Stimulated activated naive CD8-positive, alpha-beta T cell treated with anti-CD3 and anti-CD28 coated beads, Interleukin-15, Interleukin-2, amounts not matched to agents 100 ng/mL and 50 ng/mL, for 24 hours (primary cell): ENCODE data around the gene DTL.
"Not testable (repeated sequence)": the region's sequence is repeated elsewhere in the genome, so short reads cannot be mapped to it uniquely, and the experiment has no call there.

ENCODE experiments used
- H3K27ac Mint-ChIP-seq: one replicate; pipeline ENCODE4 v1.8.0; 2021; ENCODE audit warnings: mild to moderate bottlenecking, mixed read lengths
- H3K27me3 Mint-ChIP-seq: one replicate; pipeline ENCODE4 v1.8.0; 2021; ENCODE audit warnings: mixed read lengths
- H3K36me3 Mint-ChIP-seq: one replicate; pipeline ENCODE4 v1.8.0; 2021; ENCODE audit warnings: low read depth, mixed read lengths
- H3K4me1 Mint-ChIP-seq: one replicate; pipeline ENCODE4 v1.8.0; 2021; ENCODE audit warnings: low read depth, mixed read lengths
- H3K4me3 Mint-ChIP-seq: one replicate; pipeline ENCODE4 v1.8.0; 2021; ENCODE audit warnings: mild to moderate bottlenecking, mixed read lengths
- H3K9me3 Mint-ChIP-seq: one replicate; pipeline ENCODE4 v1.8.0; 2021; ENCODE audit warnings: mixed read lengths

DTL gene

DNA sequence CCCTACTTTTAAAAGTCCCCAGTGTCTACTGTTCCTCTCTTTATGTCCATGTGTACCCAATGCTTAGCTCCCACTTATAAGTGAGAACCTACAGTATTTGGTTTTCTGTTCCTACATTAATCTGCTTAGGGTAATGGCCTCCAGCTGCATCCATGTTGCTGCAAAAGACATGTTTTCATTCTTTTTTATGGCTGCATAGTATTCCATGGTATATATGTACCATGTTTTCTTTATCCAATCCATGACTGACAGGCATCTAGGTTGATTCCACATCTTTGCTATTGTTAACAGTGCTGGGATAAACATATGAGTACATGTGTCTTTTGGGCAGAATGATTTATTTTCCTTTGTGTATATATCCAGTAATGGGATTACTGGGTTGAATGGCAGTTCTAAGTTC lies 12.6 kb upstream of the DTL start:
- not testable (repeated sequence) for H3K4me3 Mint-ChIP-seq, H3K27me3 Mint-ChIP-seq, H3K4me1 Mint-ChIP-seq, H3K27ac Mint-ChIP-seq, H3K9me3 Mint-ChIP-seq
- peaks cover 52% of the 10 kb centered on the region for H3K36me3 Mint-ChIP-seq

DNA sequence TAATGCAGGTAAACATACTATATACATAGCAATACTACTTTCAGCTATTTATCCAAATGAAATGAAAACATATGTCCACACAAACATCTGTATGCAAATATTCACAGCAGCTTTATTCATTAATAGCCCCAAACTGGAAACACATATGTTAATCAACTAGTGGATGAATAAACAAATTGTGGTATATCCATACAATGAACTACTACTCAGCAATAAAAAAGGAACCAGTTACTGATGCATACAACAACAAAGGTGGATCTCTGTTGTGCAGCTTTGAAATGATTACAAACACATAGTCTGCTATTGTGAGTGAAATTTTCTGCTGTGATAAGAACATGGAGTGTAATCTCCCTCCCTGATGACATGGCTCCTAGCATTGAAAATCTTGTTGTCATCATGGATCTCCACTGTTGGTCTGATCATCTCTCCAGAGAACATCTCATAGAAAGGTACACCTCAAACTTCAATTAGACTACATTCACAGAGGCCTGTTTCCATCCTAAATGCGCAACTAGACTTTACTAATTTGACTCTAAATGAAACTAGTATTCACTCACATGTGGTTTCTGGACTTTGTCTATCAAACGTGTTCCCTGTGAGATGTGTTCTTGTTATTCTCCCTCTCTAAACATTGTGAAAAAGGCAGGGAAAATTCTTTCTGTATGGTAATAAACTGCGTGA lies 10.9 kb upstream of the DTL start:
- H3K4me1 Mint-ChIP-seq, result peaks cover 10% of the 10 kb centered on the region

DNA sequence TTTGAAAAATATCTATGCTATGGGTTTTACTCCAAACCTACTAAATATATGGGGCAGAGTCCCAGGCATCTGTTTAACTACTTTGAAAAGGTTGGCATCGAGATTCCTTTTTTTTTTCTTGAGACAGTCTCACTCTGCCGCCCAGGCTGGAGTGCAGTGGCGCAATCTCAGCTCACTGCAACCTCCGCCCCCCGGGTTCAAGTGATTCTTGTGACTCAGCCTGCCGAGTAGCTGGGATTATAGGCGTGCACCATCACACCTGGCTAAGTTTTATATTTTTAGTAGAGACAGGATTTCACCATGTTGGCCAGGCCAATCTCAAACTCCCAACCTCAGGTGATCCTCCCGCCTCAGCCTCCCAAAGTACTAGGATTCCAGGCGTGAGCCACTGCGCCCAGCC lies 7.8 kb upstream of the DTL start:
- peaks cover 40% of the 10 kb centered on the region for H3K4me1 Mint-ChIP-seq
- not testable (repeated sequence) for H3K27me3 Mint-ChIP-seq, H3K27ac Mint-ChIP-seq, H3K9me3 Mint-ChIP-seq, H3K4me3 Mint-ChIP-seq
- H3K36me3 Mint-ChIP-seq, result peaks cover 39% of the 10 kb centered on the region

More for the DNA sequence above, 10.9 kb upstream of the DTL start:
- peaks cover 7% of the 10 kb centered on the region for H3K9me3 Mint-ChIP-seq
- no peak overlapping the region for H3K4me3 Mint-ChIP-seq
- H3K27me3 Mint-ChIP-seq, result no peaks in the 10 kb centered on the region
- H3K36me3 Mint-ChIP-seq, result peaks cover 47% of the 10 kb centered on the region
- no peak overlapping the region for H3K27ac Mint-ChIP-seq

DNA sequence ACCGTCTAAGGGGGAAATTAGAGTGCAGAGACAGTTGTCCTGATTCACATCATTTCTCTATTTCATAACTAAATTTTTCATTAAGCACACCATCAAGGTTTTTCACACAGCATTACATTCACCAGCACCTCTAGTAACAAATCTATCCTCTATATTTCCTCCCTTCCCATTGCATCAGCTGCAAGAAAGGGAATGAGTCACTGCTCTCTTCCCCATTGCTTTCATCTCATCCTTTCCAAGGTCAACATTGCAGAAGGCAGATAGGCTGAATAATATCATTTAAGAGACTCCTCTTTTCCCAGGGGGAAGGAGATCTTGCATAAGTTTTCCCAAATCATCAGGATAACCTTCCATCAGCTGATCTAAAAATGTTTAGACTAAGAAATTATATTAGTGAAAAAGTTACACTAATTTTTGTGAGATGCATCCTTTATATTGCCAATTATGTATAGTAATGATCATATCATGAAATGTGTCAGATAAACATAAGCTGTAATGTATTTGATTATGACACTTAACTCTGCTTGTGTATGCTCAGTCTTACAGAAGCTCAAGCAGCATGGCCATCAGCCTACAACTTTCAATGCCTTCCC lies 4.5 kb upstream of the DTL start:
- peaks cover 3% of the 10 kb centered on the region for H3K27me3 Mint-ChIP-seq
- H3K4me3 Mint-ChIP-seq, result peak overlapping the region; percentile 21
- peaks cover 60% of the 10 kb centered on the region for H3K4me1 Mint-ChIP-seq
- peaks cover 28% of the 10 kb centered on the region for H3K36me3 Mint-ChIP-seq
- H3K27ac Mint-ChIP-seq, result peak overlapping the region; percentile 85
- H3K9me3 Mint-ChIP-seq, result no peaks in the 10 kb centered on the region

DNA sequence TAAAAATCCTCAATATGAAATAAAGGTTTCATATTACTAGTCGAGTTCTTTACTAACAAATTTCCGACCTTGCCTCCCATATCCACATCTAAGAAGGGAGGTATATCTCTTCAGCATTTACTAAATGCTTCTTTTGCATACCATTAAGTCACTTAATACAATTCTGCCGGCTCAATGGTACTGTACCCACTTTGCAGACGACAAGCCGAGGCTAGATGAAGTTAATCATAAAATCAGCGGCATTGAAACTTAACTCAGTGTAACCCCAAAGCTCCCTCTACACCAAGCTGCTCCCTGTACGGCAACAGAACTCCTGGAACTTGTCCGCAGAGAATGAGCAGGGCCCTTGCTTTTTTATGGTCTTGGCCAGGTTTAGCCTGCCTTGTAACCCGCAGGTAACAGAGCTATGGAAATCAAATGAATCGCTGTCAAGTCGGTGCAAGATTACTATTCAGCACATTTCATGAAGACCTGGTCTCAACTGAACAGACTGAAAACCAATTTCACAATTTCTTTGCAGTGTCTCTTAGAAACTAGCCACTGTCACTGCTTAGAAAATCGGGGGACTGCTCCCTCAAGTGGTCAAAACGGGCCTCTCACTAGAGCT lies 929 bp upstream of the DTL start:
- Mint-ChIP-seq H3K4me3 (peak overlapping the region; percentile 99), H3K4me1 (peaks cover 80% of the 10 kb centered on the region), H3K27me3 (peaks cover 3% of the 10 kb centered on the region), H3K27ac (peak overlapping the region; percentile 100), H3K36me3 (peaks cover 46% of the 10 kb centered on the region), H3K9me3 (no peaks in the 10 kb centered on the region)

DNA sequence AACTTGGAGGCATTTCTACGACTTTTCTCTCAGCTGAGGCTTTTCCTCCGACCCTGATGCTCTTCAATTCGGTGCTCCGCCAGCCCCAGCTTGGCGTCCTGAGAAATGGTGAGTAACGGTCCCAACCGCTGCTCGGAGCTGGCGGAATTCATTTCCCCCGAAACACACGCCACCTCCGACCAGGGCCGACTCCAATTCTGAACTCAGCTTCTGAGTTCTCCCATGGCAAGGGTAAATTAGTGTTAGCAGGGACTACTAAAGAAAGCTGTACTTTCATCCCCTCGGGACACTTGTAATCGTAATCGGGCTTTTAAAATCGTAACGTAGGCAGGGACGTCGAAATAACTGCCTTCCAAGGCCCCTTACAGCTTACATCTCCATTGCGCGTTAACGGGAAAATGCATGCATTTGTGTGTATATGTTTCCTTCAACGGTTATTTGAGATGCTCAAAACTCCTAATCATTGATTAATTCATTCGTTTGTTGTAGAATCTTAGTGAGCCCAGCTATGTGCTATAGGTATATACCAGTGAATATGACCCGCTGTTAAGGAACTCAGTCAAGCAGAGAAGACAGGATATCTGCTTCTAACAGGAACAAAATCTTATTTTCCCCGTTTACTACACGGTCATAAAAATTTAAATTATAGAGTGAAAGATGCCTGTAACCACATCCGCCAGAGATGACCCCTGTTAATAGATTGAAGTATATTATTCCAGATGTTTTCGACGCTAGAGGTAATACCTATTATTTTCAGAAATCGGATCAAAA lies 472 bp downstream of the DTL start:
- Mint-ChIP-seq H3K27ac (peak overlapping the region; percentile 100), H3K36me3 (peaks cover 54% of the 10 kb centered on the region)

DNA sequence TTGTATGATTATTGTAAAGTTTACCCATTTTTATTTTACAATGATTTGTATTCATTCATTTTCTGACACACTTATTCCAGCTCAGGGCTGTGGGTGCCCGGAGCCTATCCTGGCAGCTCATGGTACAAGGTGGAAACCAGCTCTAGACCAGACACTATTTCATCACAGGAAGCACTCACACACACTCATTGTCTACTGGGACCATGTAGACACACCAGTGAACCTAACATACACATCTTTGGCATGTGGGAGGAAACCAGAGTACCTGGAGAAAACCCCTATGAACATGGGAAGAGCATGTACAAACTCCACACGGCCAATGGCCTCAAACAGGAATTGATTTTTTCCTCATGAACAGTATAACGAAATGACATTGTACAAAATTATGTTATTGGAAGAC lies 2.4 kb downstream of the DTL start:
- peaks cover 3% of the 10 kb centered on the region for H3K27me3 Mint-ChIP-seq
- H3K36me3 Mint-ChIP-seq, result peaks cover 62% of the 10 kb centered on the region
- H3K4me3 Mint-ChIP-seq, result peak overlapping the region; percentile 99
- no peaks in the 10 kb centered on the region for H3K9me3 Mint-ChIP-seq
- H3K27ac Mint-ChIP-seq, result no peak overlapping the region
- peaks cover 64% of the 10 kb centered on the region for H3K4me1 Mint-ChIP-seq

More for the DNA sequence above, 472 bp downstream of the DTL start:
- no peaks in the 10 kb centered on the region for H3K9me3 Mint-ChIP-seq
- peaks cover 78% of the 10 kb centered on the region for H3K4me1 Mint-ChIP-seq
- peaks cover 3% of the 10 kb centered on the region for H3K27me3 Mint-ChIP-seq
- H3K4me3 Mint-ChIP-seq, result peak overlapping the region; percentile 99

DNA sequence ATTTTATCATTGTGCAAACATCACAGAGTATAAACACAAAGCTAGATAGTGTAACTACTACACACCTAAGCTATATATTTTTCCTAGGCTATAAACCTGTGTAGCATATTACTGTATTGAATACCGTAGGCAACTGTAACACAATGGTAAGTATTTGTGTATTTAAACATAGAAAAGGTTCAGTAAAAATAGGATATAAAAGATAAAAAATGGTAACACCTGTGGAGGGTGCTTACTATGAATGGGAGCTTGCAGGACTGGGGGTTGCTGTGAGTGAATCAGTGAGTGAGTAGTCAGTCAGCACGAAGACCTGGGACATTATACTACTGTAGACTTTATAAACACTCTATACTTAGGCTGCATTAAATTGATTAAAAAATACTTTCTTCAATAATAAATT lies 4.1 kb downstream of the DTL start:
- Mint-ChIP-seq H3K36me3 (peaks cover 61% of the 10 kb centered on the region), H3K4me3 (no peak overlapping the region), H3K27ac (no peak overlapping the region), H3K9me3 (no peaks in the 10 kb centered on the region), H3K27me3 (peaks cover 3% of the 10 kb centered on the region), H3K4me1 (peaks cover 50% of the 10 kb centered on the region)

DNA sequence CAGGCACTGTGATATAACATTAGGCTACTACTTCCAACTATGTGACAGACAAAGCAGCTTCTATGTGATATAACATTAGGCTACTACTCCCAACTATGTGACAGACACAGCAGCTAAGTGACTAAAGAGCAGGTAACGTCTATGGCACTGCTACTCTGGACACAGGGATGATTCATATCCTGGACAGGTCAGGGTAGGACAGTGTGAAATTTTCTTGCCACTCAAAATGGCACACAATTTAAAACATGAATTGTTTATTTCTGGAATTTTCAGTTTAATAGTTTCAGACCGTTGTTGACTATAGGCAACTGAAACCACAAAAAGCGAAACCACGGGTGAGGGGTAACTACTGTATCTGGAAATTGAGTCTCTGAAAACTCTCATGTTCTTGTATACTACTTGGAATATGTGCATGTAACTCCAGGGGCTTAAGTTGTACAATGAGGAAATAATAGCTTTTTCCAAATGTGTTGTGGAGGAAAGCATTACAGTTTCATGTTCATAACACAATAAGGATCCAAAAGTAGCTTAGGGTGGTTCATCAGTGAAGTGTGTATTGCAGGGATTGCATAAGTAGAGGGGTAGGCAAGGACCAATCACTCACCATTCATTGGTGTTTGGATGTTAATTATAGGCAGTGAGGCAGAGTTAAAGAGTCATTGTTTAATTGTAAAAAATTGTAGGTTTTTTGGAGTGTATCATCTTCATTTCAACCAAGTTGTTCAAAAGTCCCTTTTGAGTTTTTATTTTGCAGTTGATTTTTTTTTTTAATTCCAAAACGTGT lies 5.3 kb downstream of the DTL start:
- Mint-ChIP-seq H3K27me3 (no peaks in the 10 kb centered on the region), H3K36me3 (peaks cover 73% of the 10 kb centered on the region), H3K4me3 (peak overlapping the region; percentile 1), H3K4me1 (peaks cover 41% of the 10 kb centered on the region), H3K9me3 (no peaks in the 10 kb centered on the region), H3K27ac (no peak overlapping the region)

DNA sequence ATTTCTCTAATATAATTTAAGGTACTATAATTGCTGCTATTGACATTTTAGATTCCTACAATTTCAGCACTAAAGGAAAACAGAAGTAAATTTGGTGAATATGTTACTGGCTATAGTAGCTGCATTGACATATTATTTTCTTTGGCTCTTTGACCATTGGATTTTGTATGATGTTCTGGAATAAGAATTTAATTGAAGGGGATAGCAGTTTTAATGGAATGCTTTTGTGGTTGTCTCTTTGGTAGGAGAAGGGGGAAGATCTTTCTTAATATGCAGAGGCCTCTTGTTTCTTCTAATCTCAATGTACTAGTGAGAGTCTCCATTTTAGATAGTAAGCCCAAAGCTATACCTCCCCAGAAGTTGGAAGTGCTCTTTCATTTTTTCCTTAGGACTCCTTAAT lies 6.9 kb downstream of the DTL start:
- peaks cover 35% of the 10 kb centered on the region for H3K4me1 Mint-ChIP-seq
- no peaks in the 10 kb centered on the region for H3K27me3 Mint-ChIP-seq
- H3K9me3 Mint-ChIP-seq, result no peaks in the 10 kb centered on the region
- no peak overlapping the region for H3K27ac Mint-ChIP-seq
- H3K36me3 Mint-ChIP-seq, result peaks cover 75% of the 10 kb centered on the region
- no peak overlapping the region for H3K4me3 Mint-ChIP-seq

DNA sequence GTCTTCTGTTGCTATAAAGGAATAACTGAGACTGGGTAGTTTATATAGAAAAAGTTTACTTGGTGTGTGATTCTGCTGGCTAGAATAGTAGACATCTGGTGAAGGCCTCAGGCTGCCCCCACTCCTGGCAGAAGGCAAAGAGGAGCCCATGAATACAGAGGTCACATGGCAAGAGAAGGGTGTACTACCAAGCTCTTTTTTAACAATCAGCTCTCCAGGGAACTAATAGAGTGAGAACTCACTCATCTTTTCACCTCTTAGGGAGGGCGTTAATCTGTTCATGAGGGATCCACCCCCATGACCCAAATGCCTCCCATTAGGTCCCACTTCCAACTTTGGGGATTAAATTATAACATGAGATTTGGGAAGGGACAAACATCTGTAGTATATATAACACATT lies 9.3 kb downstream of the DTL start:
- H3K9me3 Mint-ChIP-seq, result no peaks in the 10 kb centered on the region
- no peak overlapping the region for H3K4me3 Mint-ChIP-seq
- no peak overlapping the region for H3K27ac Mint-ChIP-seq
- peaks cover 14% of the 10 kb centered on the region for H3K4me1 Mint-ChIP-seq
- no peaks in the 10 kb centered on the region for H3K27me3 Mint-ChIP-seq
- peaks cover 82% of the 10 kb centered on the region for H3K36me3 Mint-ChIP-seq

DNA sequence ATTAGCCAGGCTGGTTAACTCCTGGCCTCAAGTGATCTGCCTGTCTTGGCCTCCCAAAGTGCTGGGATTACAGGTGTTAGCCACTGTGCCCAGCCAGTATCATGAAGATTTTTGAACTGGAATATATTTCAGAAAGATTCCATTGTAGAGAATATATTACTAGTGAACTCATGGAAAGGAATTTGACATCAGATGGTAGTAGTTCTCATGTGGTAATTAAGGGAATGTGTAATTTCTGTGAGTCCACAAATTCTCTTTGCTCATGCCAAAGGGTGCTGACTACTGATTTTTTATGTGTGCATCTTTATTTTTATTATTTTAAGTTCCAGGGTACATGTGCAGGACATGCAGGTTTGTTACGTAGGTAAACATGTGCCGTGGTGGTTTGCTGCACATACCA lies 10.4 kb downstream of the DTL start:
- Mint-ChIP-seq H3K36me3 (peaks cover 85% of the 10 kb centered on the region), H3K4me1 (peaks cover 5% of the 10 kb centered on the region), H3K27me3 (no peaks in the 10 kb centered on the region), H3K27ac (no peak overlapping the region), H3K9me3 (no peaks in the 10 kb centered on the region), H3K4me3 (no peak overlapping the region)

DNA sequence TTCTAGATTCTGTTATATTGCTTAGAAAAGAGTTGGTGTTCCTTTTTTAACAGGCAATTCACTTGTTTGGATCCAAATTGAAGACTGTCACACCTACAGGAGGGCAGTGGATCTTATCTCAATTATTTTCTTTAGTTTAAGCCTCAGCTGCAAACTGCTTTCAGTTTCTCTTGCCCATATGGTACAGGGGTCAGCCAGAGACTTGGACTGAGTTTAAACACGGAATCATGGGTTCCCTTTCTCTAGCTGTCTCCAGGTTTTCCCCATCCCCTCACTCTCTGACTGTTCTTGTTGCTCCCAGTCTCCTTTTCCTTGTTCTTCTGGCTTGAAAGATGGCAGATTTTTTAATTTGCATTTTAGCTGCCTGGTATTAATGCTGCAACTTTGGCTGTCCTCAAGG lies 18.4 kb downstream of the DTL start:
- H3K27ac Mint-ChIP-seq, result no peak overlapping the region
- H3K27me3 Mint-ChIP-seq, result no peaks in the 10 kb centered on the region

DNA sequence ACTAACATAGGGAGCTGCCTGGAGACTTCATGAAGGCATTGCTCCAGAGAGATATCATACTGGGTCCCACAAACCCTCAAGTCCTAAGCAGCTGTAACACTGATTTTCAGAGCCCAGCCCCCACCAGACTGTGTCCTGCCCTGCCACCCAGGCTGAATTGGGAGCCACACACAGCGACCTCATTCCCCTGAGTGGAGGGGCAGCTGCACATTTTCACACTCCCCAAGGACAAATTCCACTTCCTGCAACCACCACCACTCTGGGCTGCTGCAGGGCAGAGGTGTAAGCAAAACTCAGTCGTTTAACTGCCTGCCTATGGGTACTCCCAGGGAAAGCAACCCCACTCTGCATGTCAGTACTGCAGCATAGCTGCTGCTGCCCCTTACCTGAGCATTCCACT lies 19.8 kb downstream of the DTL start:
- Mint-ChIP-seq H3K9me3 (peaks cover 13% of the 10 kb centered on the region), H3K4me1 (no peaks in the 10 kb centered on the region), H3K27ac (no peak overlapping the region), H3K27me3 (no peaks in the 10 kb centered on the region), H3K4me3 (no peak overlapping the region), H3K36me3 (peaks cover 91% of the 10 kb centered on the region)

More for the DNA sequence above, 18.4 kb downstream of the DTL start:
- H3K4me1 Mint-ChIP-seq, result no peaks in the 10 kb centered on the region
- H3K36me3 Mint-ChIP-seq, result peaks cover 95% of the 10 kb centered on the region
- no peak overlapping the region for H3K4me3 Mint-ChIP-seq
- peaks cover 13% of the 10 kb centered on the region for H3K9me3 Mint-ChIP-seq
